ENCODE data around the gene SETX.

- TF ChIP-seq POLR2A (IDR thresholded peaks at IDR 0.05) (no peak), CTCF (IDR thresholded peaks at IDR 0.05) (no peak)
Observed at GRCh38 chr9:132233138-132233537, 121.6 kb downstream of the SETX start.
